Measurements from ENCODE around the gene NACC2. TPM values are rescaled to one million over a fixed set of nuclear protein-coding genes. Genes with fewer than 3 reads are reported as not detected.

NACC2 gene
- total and polyA plus RNA-seq, 9 of the 15 experiments (the other 6 are each of a cell fraction or from before 2014, with no cell fraction given), result 0.70 to 25.1 (median 5.6) TPM

GRCh38 chr9:135961277-135961715, 133.8 kb downstream of the NACC2 start, which contains the start of gene UBAC1 (continued):
- TF ChIP-seq HNRNPL (IDR thresholded peaks at IDR 0.05; ENCODE audit: low read depth, low read length), result no peak
- no peak for TF ChIP-seq SNRNP70 (optimal IDR thresholded peaks at IDR 0.05; ENCODE audit: low read depth, low read length)
- no peak for TF ChIP-seq DLX4 (CRISPR knock-in tag; IDR thresholded peaks at IDR 0.05)
- no peak for TF ChIP-seq SNAPC5 (CRISPR knock-in tag; IDR thresholded peaks at IDR 0.05)
- TF ChIP-seq U2AF2 (optimal IDR thresholded peaks at IDR 0.05; ENCODE audit: low read depth, low read length), result no peak
- 0 out of 2 replicates have a peak, but pooled peaks have one; percentile 20 for TF ChIP-seq EP300 (IDR thresholded peaks at IDR 0.05; ENCODE audit: low read length)
- TF ChIP-seq ZNF324 (CRISPR knock-in tag; IDR thresholded peaks at IDR 0.05), result no peak
- peak; percentile 57; the same call in 1 of the 2 replicates for TF ChIP-seq TFAP4 (CRISPR knock-in tag; IDR thresholded peaks at IDR 0.05; ENCODE audit: borderline replicate concordance)
- peak; percentile 83 for TF ChIP-seq ATF7 (IDR thresholded peaks at IDR 0.05)
- no peak for TF ChIP-seq SLC30A9 (CRISPR knock-in tag; IDR thresholded peaks at IDR 0.05)
- TF ChIP-seq ZBTB5 (IDR thresholded peaks at IDR 0.05), result no peak
- TF ChIP-seq SAP30 (IDR thresholded peaks at IDR 0.05; ENCODE audit: borderline replicate concordance, insufficient read depth, low read depth, low read length, poor library complexity, severe bottlenecking), result no peak
- peak; percentile 98 for TF ChIP-seq ZBTB12 (CRISPR knock-in tag; IDR thresholded peaks at IDR 0.05)
- TF ChIP-seq RNF219 (CRISPR knock-in tag; IDR thresholded peaks at IDR 0.05), result no peak
- no peak for TF ChIP-seq SMAD3 (CRISPR knock-in tag; conservative IDR thresholded peaks at IDR 0.05)
- no peak for TF ChIP-seq HES1 (IDR thresholded peaks at IDR 0.05; ENCODE audit: low read depth)
- TF ChIP-seq ZBTB2 (IDR thresholded peaks at IDR 0.05), result no peak
- peak; percentile 83 for TF ChIP-seq ZNF589 (CRISPR knock-in tag; IDR thresholded peaks at IDR 0.05; ENCODE audit: low read depth)
- no peak for TF ChIP-seq CAMTA2 (CRISPR knock-in tag; conservative IDR thresholded peaks at IDR 0.05)
- TF ChIP-seq POLR2AphosphoS2 (IDR thresholded peaks at IDR 0.05; ENCODE audit: low read length), result no peak

Measured in K562 (cell line).